T-helper 1 cell treated with Interleukin-12 subunit alpha and Interleukin-12 subunit beta and Interleukin-4 antibody, amounts not matched to agents 30 μg/mL and 1 μg/mL, for 36 hours (primary cell): ENCODE results near the gene TPX2.
"Not testable (repeated sequence)": the region's sequence is repeated elsewhere in the genome, so short reads cannot be mapped to it uniquely, and the experiment has no call there.

ENCODE experiments used
- H3K27ac Mint-ChIP-seq: one replicate; pipeline ENCODE4 v1.8.0; 2021; ENCODE audit warnings: mild to moderate bottlenecking, mixed read lengths
- H3K27me3 Mint-ChIP-seq: one replicate; pipeline ENCODE4 v1.8.0; 2021; ENCODE audit warnings: low read depth, mixed read lengths
- H3K36me3 Mint-ChIP-seq: one replicate; pipeline ENCODE4 v1.8.0; 2021; ENCODE audit warnings: low read depth, mixed read lengths
- H3K4me1 Mint-ChIP-seq: one replicate; pipeline ENCODE4 v1.8.0; 2021; ENCODE audit warnings: low read depth, mixed read lengths
- H3K4me3 Mint-ChIP-seq: one replicate; pipeline ENCODE4 v1.8.0; 2021; ENCODE audit warnings: mild to moderate bottlenecking, moderate library complexity, mixed read lengths
- H3K9me3 Mint-ChIP-seq: one replicate; pipeline ENCODE4 v1.8.0; 2021; ENCODE audit warnings: mixed read lengths

TPX2 gene

GRCh38 chr20:31818376-31818908, 79.4 kb downstream of the TPX2 start:
- Mint-ChIP-seq H3K36me3 (no peaks in the 10 kb centered on the region), H3K4me3 (no peak overlapping the region), H3K27me3 (no peaks in the 10 kb centered on the region), H3K27ac (no peak overlapping the region), H3K4me1 (no peaks in the 10 kb centered on the region), H3K9me3 (no peaks in the 10 kb centered on the region)

- H3K27me3 Mint-ChIP-seq: no peaks in the 10 kb centered on the region
- no peak within 1 kb of the TSS for H3K27ac Mint-ChIP-seq
- H3K9me3 Mint-ChIP-seq: no peaks in the 10 kb centered on the region
- H3K36me3 Mint-ChIP-seq: no peaks in the 10 kb centered on the region
- no peak within 1 kb of the TSS for H3K4me3 Mint-ChIP-seq
- no peaks in the 10 kb centered on the region for H3K4me1 Mint-ChIP-seq
These were observed 80.1 kb downstream of the TPX2 start, which contains the start of gene MYLK2 for GRCh38 chr20:31819083-31819784. Gene MYLK2, plus strand, starts transcription at chr20:31819356. Its CDS starts 225 bp downstream, at chr20:31819581.

- H3K27ac Mint-ChIP-seq: no peak overlapping the region
These were observed 81.1 kb downstream of the TPX2 start for GRCh38 chr20:31820228-31820627.

GRCh38 chr20:31821427-31821826, 82.3 kb downstream of the TPX2 start:
- Mint-ChIP-seq H3K27ac (no peak overlapping the region), H3K9me3 (no peaks in the 10 kb centered on the region), H3K4me3 (no peak overlapping the region), H3K27me3 (no peaks in the 10 kb centered on the region), H3K36me3 (no peaks in the 10 kb centered on the region), H3K4me1 (no peaks in the 10 kb centered on the region)

More at GRCh38 chr20:31820228-31820627, 81.1 kb downstream of the TPX2 start:
- H3K9me3 Mint-ChIP-seq: no peaks in the 10 kb centered on the region
- no peaks in the 10 kb centered on the region for H3K36me3 Mint-ChIP-seq
- no peak overlapping the region for H3K4me3 Mint-ChIP-seq
- H3K4me1 Mint-ChIP-seq: no peaks in the 10 kb centered on the region
- no peaks in the 10 kb centered on the region for H3K27me3 Mint-ChIP-seq

GRCh38 chr20:31822421-31823330, 83.6 kb downstream of the TPX2 start:
- H3K27ac Mint-ChIP-seq: no peak overlapping the region
- no peaks in the 10 kb centered on the region for H3K4me1 Mint-ChIP-seq
- no peak overlapping the region for H3K4me3 Mint-ChIP-seq
- no peaks in the 10 kb centered on the region for H3K27me3 Mint-ChIP-seq
- H3K9me3 Mint-ChIP-seq: no peaks in the 10 kb centered on the region
- H3K36me3 Mint-ChIP-seq: no peaks in the 10 kb centered on the region

- H3K9me3 Mint-ChIP-seq: no peaks in the 10 kb centered on the region
- no peak overlapping the region for H3K27ac Mint-ChIP-seq
- no peaks in the 10 kb centered on the region for H3K4me1 Mint-ChIP-seq
- H3K36me3 Mint-ChIP-seq: no peaks in the 10 kb centered on the region
- peaks cover 2% of the 10 kb centered on the region for H3K27me3 Mint-ChIP-seq
- no peak overlapping the region for H3K4me3 Mint-ChIP-seq
These were observed 84.5 kb downstream of the TPX2 start for GRCh38 chr20:31823360-31824124.

- Mint-ChIP-seq H3K4me3 (no peak overlapping the region), H3K9me3 (no peaks in the 10 kb centered on the region), H3K27me3 (peaks cover 3% of the 10 kb centered on the region), H3K27ac (no peak overlapping the region), H3K36me3 (no peaks in the 10 kb centered on the region), H3K4me1 (no peaks in the 10 kb centered on the region)
These were observed 85.0 kb downstream of the TPX2 start for GRCh38 chr20:31824125-31824485.

GRCh38 chr20:31824554-31825313, 85.6 kb downstream of the TPX2 start:
- no peak overlapping the region for H3K27ac Mint-ChIP-seq
- H3K4me1 Mint-ChIP-seq: no peaks in the 10 kb centered on the region
- H3K27me3 Mint-ChIP-seq: peaks cover 3% of the 10 kb centered on the region
- no peak overlapping the region for H3K4me3 Mint-ChIP-seq
- no peaks in the 10 kb centered on the region for H3K9me3 Mint-ChIP-seq
- no peaks in the 10 kb centered on the region for H3K36me3 Mint-ChIP-seq

GRCh38 chr20:31826074-31826473, 87.0 kb downstream of the TPX2 start:
- no peak overlapping the region for H3K27ac Mint-ChIP-seq
- H3K9me3 Mint-ChIP-seq: no peaks in the 10 kb centered on the region
- H3K36me3 Mint-ChIP-seq: no peaks in the 10 kb centered on the region
- H3K27me3 Mint-ChIP-seq: peaks cover 3% of the 10 kb centered on the region
- no peaks in the 10 kb centered on the region for H3K4me1 Mint-ChIP-seq
- no peak overlapping the region for H3K4me3 Mint-ChIP-seq

- Mint-ChIP-seq H3K4me1 (no peaks in the 10 kb centered on the region), H3K27ac (no peak overlapping the region), H3K4me3 (no peak overlapping the region), H3K9me3 (no peaks in the 10 kb centered on the region), H3K36me3 (no peaks in the 10 kb centered on the region), H3K27me3 (peaks cover 3% of the 10 kb centered on the region)
These were observed 88.0 kb downstream of the TPX2 start for GRCh38 chr20:31827059-31827458.

- not testable (repeated sequence) for H3K4me1 Mint-ChIP-seq, H3K9me3 Mint-ChIP-seq, H3K27ac Mint-ChIP-seq, H3K27me3 Mint-ChIP-seq, H3K4me3 Mint-ChIP-seq, H3K36me3 Mint-ChIP-seq
These were observed 88.9 kb downstream of the TPX2 start for GRCh38 chr20:31828016-31828415.

GRCh38 chr20:31829731-31830130, 90.6 kb downstream of the TPX2 start:
- no peaks in the 10 kb centered on the region for H3K9me3 Mint-ChIP-seq
- no peak overlapping the region for H3K4me3 Mint-ChIP-seq
- H3K4me1 Mint-ChIP-seq: no peaks in the 10 kb centered on the region
- peaks cover 3% of the 10 kb centered on the region for H3K27me3 Mint-ChIP-seq
- H3K27ac Mint-ChIP-seq: no peak overlapping the region
- no peaks in the 10 kb centered on the region for H3K36me3 Mint-ChIP-seq

GRCh38 chr20:31830406-31830981, 91.4 kb downstream of the TPX2 start:
- Mint-ChIP-seq H3K36me3 (no peaks in the 10 kb centered on the region), H3K4me1 (peaks cover 3% of the 10 kb centered on the region), H3K4me3 (no peak overlapping the region), H3K27ac (no peak overlapping the region), H3K27me3 (peaks cover 3% of the 10 kb centered on the region), H3K9me3 (no peaks in the 10 kb centered on the region)
